NT2/D1 (cell line): Measurements from ENCODE around the gene ZBTB7A.

ENCODE experiments used
- SUZ12 ChIP-seq: IDR thresholded peaks from 2 replicates; pipeline ENCODE4 v1.6.1; 2011; ENCODE audit not compliant: insufficient read length, insufficient read depth; ENCODE audit errors: extremely low read depth
- YY1 ChIP-seq: IDR thresholded peaks from 2 replicates; pipeline ENCODE4 v1.6.1; 2011; ENCODE audit not compliant: insufficient read length, insufficient read depth

GRCh38 chr19:4030981-4031380 lies 35.7 kb downstream of the ZBTB7A start:
- no peak for TF ChIP-seq SUZ12
- TF ChIP-seq YY1: no peak
